GM19324 (cell line): ENCODE results near the gene XRCC3.
A peak's percentile ranks its signal among the peaks of the same experiment; 100 is the strongest.

ENCODE experiments used
- ATAC-seq: cut with Tn5 transposase; IDR thresholded peaks from one replicate; pipeline ENCODE4 v1.9.1; 2021; ENCODE audit warnings: mild to moderate bottlenecking, moderate library complexity; ENCODE audit not compliant: unreplicated experiment, low FRiP score

The XRCC3 gene

GRCh38 chr14:103715052-103716000 is at the start of gene XRCC3, which contains the start of gene ZFYVE21:
TSS of gene XRCC3 (minus strand) at chr14:103715451. CDS start at chr14:103711087, 4,364 bp downstream.
TSS of gene ZFYVE21 (plus strand) at chr14:103715810. CDS start at chr14:103715842, 32 bp downstream.
- peak; percentile 95 for ATAC-seq

GRCh38 chr14:103763730-103764488 is 48.7 kb upstream of the XRCC3 start:
- ATAC-seq: peak; percentile 81

- ATAC-seq: no peak
Observed at GRCh38 chr14:103762541-103762940, 47.3 kb upstream of the XRCC3 start.

GRCh38 chr14:103762036-103762435 is 46.8 kb upstream of the XRCC3 start:
- no peak for ATAC-seq

- ATAC-seq: no peak
Observed at GRCh38 chr14:103758059-103758776, 43.0 kb upstream of the XRCC3 start.

GRCh38 chr14:103755060-103755459 is 39.8 kb upstream of the XRCC3 start:
- ATAC-seq: no peak

GRCh38 chr14:103753774-103754173 is 38.5 kb upstream of the XRCC3 start:
- no peak for ATAC-seq

GRCh38 chr14:103749860-103750259 is 34.6 kb upstream of the XRCC3 start:
- ATAC-seq: no peak

- no peak for ATAC-seq
Observed at GRCh38 chr14:103749452-103749851, 34.2 kb upstream of the XRCC3 start.

GRCh38 chr14:103748534-103748857 is 33.2 kb upstream of the XRCC3 start:
- no peak for ATAC-seq

GRCh38 chr14:103746701-103747100 is 31.4 kb upstream of the XRCC3 start:
- no peak for ATAC-seq

- ATAC-seq: no peak
Observed at GRCh38 chr14:103745424-103745823, 30.2 kb upstream of the XRCC3 start.

- no peak for ATAC-seq
Observed at GRCh38 chr14:103744621-103745395, 29.6 kb upstream of the XRCC3 start.

GRCh38 chr14:103743691-103744090 is 28.4 kb upstream of the XRCC3 start:
- no peak for ATAC-seq

- no peak for ATAC-seq
Observed at GRCh38 chr14:103742499-103743255, 27.4 kb upstream of the XRCC3 start.

GRCh38 chr14:103741876-103742275 is 26.6 kb upstream of the XRCC3 start:
- ATAC-seq: no peak

- ATAC-seq: no peak
Observed at GRCh38 chr14:103740991-103741689, 25.9 kb upstream of the XRCC3 start.

GRCh38 chr14:103739793-103740501 is 24.7 kb upstream of the XRCC3 start:
- no peak for ATAC-seq
